AG09309 (cell line): Measurements from ENCODE around the gene IGLL1.

ENCODE experiments used
- DNase-seq: peaks from one replicate; pipeline ENCODE4 v3.0.0-alpha.2; 2010; ENCODE audit warnings: low read depth
- H3K4me3 ChIP-seq: 2 replicates; pipeline ENCODE4 v1.5.1; 2011; ENCODE audit warnings: mild to moderate bottlenecking, low read depth, low read length, moderate library complexity; ENCODE audit not compliant: control insufficient read depth
- CTCF ChIP-seq: IDR thresholded peaks from 2 replicates; pipeline ENCODE4 v1.5.1; 2011; ENCODE audit warnings: mild to moderate bottlenecking, low read depth, low read length, inconsistent platforms; ENCODE audit not compliant: insufficient read depth, control insufficient read depth; ENCODE audit errors: missing control alignments

IGLL1 gene

GRCh38 chr22:23580576-23581259 is 628 bp upstream of the IGLL1 start:
- H3K4me3 ChIP-seq, result no peak overlapping the region
- no peak for DNase-seq
- no peak for TF ChIP-seq CTCF

GRCh38 chr22:23579280-23579679 is 810 bp downstream of the IGLL1 start:
- TF ChIP-seq CTCF, result no peak
- no peak for DNase-seq
- no peak overlapping the region for H3K4me3 ChIP-seq

GRCh38 chr22:23578306-23578705 is 1.8 kb downstream of the IGLL1 start:
- no peak for TF ChIP-seq CTCF
- DNase-seq, result no peak
- no peak overlapping the region for H3K4me3 ChIP-seq

- TF ChIP-seq CTCF, result no peak
- no peak for DNase-seq
- no peak overlapping the region for H3K4me3 ChIP-seq
Measured at GRCh38 chr22:23576681-23577080, 3.4 kb downstream of the IGLL1 start.

- no peak for DNase-seq
- no peak overlapping the region for H3K4me3 ChIP-seq
- TF ChIP-seq CTCF, result no peak
Measured at GRCh38 chr22:23575601-23576000, 4.5 kb downstream of the IGLL1 start.

- H3K4me3 ChIP-seq, result no peak overlapping the region
- no peak for TF ChIP-seq CTCF
- no peak for DNase-seq
Measured at GRCh38 chr22:23574877-23575276, 5.2 kb downstream of the IGLL1 start.
